HG03457 (cell line): ENCODE results near the gene RCN1.
"Not testable (repeated sequence)": the region's sequence is repeated elsewhere in the genome, so short reads cannot be mapped to it uniquely, and the experiment has no call there.

Source experiments
- ATAC-seq: cut with Tn5 transposase; IDR thresholded peaks from one replicate; pipeline ENCODE4 v1.9.1; 2021; ENCODE audit warnings: moderate number of reproducible peaks; ENCODE audit not compliant: unreplicated experiment

Gene RCN1

GRCh38 chr11:32090545-32091370, at the start of gene RCN1:
TSS of gene RCN1 (plus strand) at chr11:32091074. CDS start at chr11:32091197, 123 bp downstream.
- peak; percentile 42 for ATAC-seq

DNA sequence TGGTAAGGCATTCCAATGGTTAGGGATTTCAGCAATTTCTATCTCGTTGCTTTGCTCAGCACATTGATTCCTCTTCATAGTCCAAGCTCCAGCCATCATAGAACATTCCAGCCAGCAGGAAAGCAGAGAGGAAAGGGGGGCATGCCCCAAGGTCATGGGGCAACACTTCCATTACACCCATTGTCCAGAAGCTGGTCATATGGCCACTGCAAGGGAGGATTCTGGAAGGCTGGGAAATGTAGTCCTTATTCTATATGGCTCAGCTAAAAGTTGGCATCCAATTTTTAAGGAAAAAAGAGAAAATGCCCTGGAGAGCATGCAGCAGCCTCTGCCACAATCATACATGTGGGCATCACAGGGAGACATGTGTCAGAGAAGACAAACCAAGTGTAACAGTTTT, 47.1 kb upstream of the RCN1 start:
- ATAC-seq: no peak

DNA sequence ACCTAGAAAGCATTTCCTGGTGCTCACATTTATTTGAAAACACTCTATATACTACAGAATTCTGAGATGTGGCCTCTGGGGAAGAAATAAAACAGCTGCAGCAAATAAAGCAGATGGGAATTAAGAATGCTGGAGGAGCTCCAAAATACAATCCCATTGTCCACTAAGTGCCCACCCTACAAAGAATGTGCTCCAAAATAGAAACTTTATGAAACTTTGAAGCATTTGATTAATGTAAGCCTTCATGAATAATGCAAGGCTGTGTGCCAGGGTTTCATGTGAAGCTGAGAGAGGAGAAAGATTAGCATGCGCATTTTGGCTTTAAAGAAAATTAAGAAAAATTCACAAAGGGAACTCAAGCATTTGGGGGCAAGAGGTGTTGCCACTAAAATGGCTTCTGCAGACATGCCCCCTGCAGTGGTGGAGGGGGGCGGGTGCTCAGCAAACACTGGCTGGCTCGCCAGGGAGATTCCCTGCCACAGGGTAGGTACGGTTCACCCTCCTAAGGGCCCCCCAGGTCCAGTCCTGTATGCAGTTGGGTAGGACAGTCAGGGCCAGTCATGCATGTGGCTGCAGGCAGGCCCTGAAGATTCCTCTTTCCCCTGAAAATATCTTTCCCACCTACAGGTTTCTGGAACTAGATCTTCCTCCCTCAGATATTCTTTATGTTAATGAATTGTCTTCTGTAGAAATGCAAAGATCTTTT, 46.6 kb upstream of the RCN1 start:
- no peak for ATAC-seq

DNA sequence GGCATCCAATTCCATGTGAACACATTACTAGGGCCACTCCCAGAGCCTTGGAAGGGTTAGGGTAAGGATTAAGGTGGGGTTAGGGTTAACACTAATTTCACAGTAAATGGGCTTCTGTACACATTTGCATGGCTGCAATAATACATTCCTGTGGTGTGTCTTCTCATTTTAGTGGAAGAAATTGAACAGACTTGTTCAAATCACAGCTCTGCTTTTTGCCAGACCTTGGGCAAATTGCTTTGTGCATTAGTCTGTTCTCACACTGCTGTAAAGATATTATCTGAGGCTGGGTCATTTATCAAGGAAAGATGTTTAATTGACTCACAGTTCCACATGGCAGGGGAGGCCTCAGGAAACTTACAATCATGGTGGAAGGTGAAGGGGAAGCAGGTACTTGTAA, 45.4 kb upstream of the RCN1 start:
- no peak for ATAC-seq

DNA sequence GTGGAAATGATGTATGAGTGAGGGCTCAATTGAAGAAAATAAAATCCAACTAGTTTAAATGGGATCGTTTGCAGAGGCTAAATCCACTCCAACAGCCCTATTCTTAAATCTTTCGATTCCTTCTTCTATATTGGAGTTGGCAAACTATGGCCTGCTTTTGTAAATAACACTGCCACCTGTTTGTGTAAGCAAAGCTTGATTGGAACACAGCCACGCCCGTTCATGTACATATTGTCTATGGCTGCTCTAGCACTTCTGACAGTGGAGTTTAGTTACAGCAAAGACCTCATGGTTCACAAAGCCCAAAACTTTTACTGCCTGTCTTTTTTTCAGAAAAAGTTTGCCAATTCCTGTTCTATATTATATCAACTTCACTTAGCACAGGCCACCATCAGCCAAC, 40.6 kb upstream of the RCN1 start:
- no peak for ATAC-seq

- ATAC-seq: no peak
These were observed 38.7 kb upstream of the RCN1 start for GRCh38 chr11:32052215-32052614.

- no peak for ATAC-seq
These were observed 37.6 kb upstream of the RCN1 start for GRCh38 chr11:32053151-32053888.

DNA sequence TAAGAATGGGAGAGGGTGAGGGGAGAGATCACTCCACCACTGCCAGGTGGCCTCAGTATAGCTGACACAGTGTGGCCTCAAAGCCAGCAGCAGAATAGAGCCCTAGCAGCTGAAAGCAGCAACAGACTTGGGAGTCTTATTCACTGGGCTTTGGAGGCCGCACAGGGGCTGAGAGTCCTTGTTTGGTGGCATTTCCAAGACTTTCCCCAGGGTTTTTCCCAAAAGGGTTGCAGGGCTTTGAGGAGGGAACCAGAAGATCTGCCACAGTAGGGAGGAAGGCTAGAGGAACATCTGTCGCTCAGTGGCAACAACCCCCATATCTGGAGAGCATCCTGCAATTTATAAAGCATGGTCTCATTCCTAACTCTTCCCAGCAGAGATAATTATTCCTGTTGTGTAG, 35.0 kb upstream of the RCN1 start:
- ATAC-seq: no peak

GRCh38 chr11:32056438-32056837, 34.4 kb upstream of the RCN1 start:
- ATAC-seq: no peak

GRCh38 chr11:32059686-32060462, 31.0 kb upstream of the RCN1 start:
- no peak for ATAC-seq

DNA sequence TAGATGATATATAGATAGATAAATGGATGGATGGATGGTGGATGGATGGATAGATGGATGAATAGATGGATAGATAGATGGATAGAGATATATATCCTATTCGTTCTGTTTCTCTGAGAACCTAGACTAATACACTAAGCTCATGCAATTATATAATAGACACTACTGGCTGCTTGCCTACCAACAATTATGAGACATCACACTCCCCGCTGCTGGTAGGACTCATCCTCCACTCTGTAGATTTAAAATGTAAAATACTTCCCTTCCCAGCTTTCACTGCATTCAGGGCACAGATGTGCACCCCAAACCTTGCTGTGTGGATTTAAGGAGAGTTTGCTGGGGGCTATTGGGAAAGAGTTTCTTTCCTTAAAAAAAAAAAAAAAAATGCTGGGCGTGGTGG, 28.3 kb upstream of the RCN1 start:
- ATAC-seq: no peak

- ATAC-seq: not testable (repeated sequence)
These were observed 27.8 kb upstream of the RCN1 start for GRCh38 chr11:32063031-32063430.

- ATAC-seq: no peak
These were observed 24.8 kb upstream of the RCN1 start for GRCh38 chr11:32065865-32066629.

GRCh38 chr11:32068134-32068870, 22.6 kb upstream of the RCN1 start:
- ATAC-seq: no peak

DNA sequence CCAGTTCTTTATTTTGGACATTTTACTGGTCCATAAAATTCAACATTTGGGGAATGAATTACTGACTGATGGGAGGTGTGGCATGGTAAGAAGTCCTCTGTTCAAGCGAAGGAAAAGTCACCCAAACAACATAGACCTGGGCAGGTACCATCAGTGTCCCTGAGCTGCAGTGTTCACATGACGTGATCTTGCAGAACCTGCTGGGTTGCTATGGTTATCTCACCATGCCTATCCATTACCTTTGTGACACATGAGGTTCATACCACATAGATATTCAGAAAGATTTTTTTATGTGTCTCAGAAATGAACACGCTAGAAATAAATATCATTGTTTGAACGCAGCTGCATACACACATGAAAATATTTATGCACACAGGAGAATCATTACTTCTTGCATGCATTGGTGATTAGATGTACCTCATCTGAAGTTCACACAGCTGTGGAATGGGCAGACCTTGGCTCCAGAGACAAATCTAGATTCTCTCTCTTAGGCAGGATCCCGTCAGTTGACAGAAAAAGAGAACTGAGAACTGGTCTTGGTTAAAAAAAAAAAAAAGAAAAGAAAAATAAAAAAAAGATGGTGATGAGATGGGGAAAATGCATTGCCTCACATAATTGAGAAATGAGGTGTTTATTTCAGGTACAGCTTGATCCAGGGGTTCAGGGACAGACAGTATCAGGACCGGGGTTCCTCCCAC, 21.4 kb upstream of the RCN1 start:
- ATAC-seq: no peak

- no peak for ATAC-seq
These were observed 20.2 kb upstream of the RCN1 start for GRCh38 chr11:32070692-32071091.

DNA sequence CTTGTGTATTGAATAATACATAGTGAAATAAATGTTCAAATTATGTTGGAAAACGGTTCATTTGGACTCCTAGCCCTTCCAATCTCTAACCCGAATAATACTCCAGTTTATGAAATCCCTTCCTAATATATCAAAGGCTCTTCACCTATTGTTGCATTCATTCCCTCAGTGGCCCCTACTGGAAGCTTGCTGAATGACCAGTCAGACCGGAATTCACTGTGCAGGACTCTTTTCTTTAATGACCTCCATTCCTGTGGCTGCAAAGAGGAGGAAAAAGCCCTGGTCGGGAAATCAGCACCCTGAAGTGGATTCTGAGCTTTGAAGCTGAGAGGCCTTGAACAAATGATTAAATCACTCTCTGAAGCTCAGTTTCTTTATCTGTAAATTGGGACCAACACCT, 19.1 kb upstream of the RCN1 start:
- no peak for ATAC-seq

- ATAC-seq: no peak
These were observed 17.8 kb upstream of the RCN1 start for GRCh38 chr11:32072872-32073643.
